NCI-H2081 treated with DMSO at 0.1 percent for 48 hours (cell line): Measurements from ENCODE around the gene TAOK3.
"Not testable (repeated sequence)": the region's sequence is repeated elsewhere in the genome, so short reads cannot be mapped to it uniquely, and the experiment has no call there.

Experiments
- DNase-seq: peaks from one replicate; lab custom pipeline; 2025; lab: John Stamatoyannopoulos, UW

Gene TAOK3

GRCh38 chr12:118336123-118336522, 36.6 kb downstream of the TAOK3 start:
- DNase-seq = no peak

GRCh38 chr12:118334939-118335567, 37.7 kb downstream of the TAOK3 start:
- DNase-seq = no peak

GRCh38 chr12:118334241-118334640, 38.5 kb downstream of the TAOK3 start:
- no peak for DNase-seq

- DNase-seq = no peak
These were observed 40.2 kb downstream of the TAOK3 start for GRCh38 chr12:118332511-118332910.

GRCh38 chr12:118330421-118331018, 42.2 kb downstream of the TAOK3 start:
- DNase-seq = no peak

- no peak for DNase-seq
These were observed 44.0 kb downstream of the TAOK3 start for GRCh38 chr12:118328486-118329330.

- no peak for DNase-seq
These were observed 45.3 kb downstream of the TAOK3 start for GRCh38 chr12:118327391-118327790.

- no peak for DNase-seq
These were observed 45.7 kb downstream of the TAOK3 start for GRCh38 chr12:118326991-118327390.

GRCh38 chr12:118325081-118325480, 47.6 kb downstream of the TAOK3 start:
- DNase-seq = no peak

GRCh38 chr12:118319627-118320026, 53.1 kb downstream of the TAOK3 start:
- no peak for DNase-seq

- no peak for DNase-seq
These were observed 54.0 kb downstream of the TAOK3 start for GRCh38 chr12:118318744-118319143.

GRCh38 chr12:118317729-118318128, 55.0 kb downstream of the TAOK3 start:
- DNase-seq = no peak

- DNase-seq = no peak
These were observed 56.9 kb downstream of the TAOK3 start for GRCh38 chr12:118315821-118316220.

- no peak for DNase-seq
These were observed 60.1 kb downstream of the TAOK3 start for GRCh38 chr12:118312578-118312977.

- DNase-seq = no peak
These were observed 61.0 kb downstream of the TAOK3 start for GRCh38 chr12:118311666-118312065.

GRCh38 chr12:118310320-118310719, 62.4 kb downstream of the TAOK3 start:
- no peak for DNase-seq

- DNase-seq = not testable (repeated sequence)
These were observed 64.7 kb downstream of the TAOK3 start for GRCh38 chr12:118308006-118308405.

- no peak for DNase-seq
These were observed 65.4 kb downstream of the TAOK3 start for GRCh38 chr12:118307069-118307954.

GRCh38 chr12:118304093-118304492, 68.6 kb downstream of the TAOK3 start:
- no peak for DNase-seq

GRCh38 chr12:118302053-118302452, 70.7 kb downstream of the TAOK3 start:
- DNase-seq = no peak

GRCh38 chr12:118299791-118300460, 72.8 kb downstream of the TAOK3 start:
- no peak for DNase-seq

- no peak for DNase-seq
These were observed 75.4 kb downstream of the TAOK3 start for GRCh38 chr12:118297284-118297683.
